H9 (cell line): ENCODE results near the gene MGAT5B. TPM values are rescaled to one million over a fixed set of nuclear protein-coding genes. Genes with fewer than 3 reads are reported as not detected.

ENCODE experiments used
- DNase-seq: peaks from one replicate; pipeline ENCODE4 v3.0.0-alpha.2; 2017
- H2AFZ ChIP-seq: one replicate; pipeline ENCODE4 v1.6.1; 2013; ENCODE audit warnings: mild to moderate bottlenecking, low read length, control low read depth, moderate library complexity
- H2AK5ac ChIP-seq: 2 replicates; pipeline ENCODE4 v1.6.1; 2013; ENCODE audit warnings: low read length, control low read depth, mixed read lengths; ENCODE audit not compliant: insufficient read length
- H2BK120ac ChIP-seq: one replicate; pipeline ENCODE4 v1.6.1; 2013; ENCODE audit warnings: low read depth, mild to moderate bottlenecking, low read length, control low read depth, inconsistent platforms; ENCODE audit not compliant: poor library complexity, severe bottlenecking
- H2BK12ac ChIP-seq: 2 replicates; pipeline ENCODE4 v1.6.1; 2013; ENCODE audit warnings: low read length, control low read depth, mixed read lengths, low read depth; ENCODE audit not compliant: insufficient read length
- H2BK15ac ChIP-seq: 2 replicates; pipeline ENCODE4 v1.6.1; 2013; ENCODE audit warnings: low read depth, low read length, control low read depth
- H2BK20ac ChIP-seq: one replicate; pipeline ENCODE4 v1.6.1; 2013; ENCODE audit warnings: low read depth, mild to moderate bottlenecking, low read length, control low read depth, inconsistent platforms; ENCODE audit not compliant: poor library complexity, severe bottlenecking
- H2BK5ac ChIP-seq: 2 replicates; pipeline ENCODE4 v1.6.1; 2013; ENCODE audit warnings: low read length, control low read depth, mixed read lengths; ENCODE audit not compliant: insufficient read length
- H3K14ac ChIP-seq: 2 replicates; pipeline ENCODE4 v1.6.1; 2013; ENCODE audit warnings: low read length, control low read depth; ENCODE audit not compliant: insufficient read depth
- H3K18ac ChIP-seq: 2 replicates; pipeline ENCODE4 v1.6.1; 2013; ENCODE audit warnings: low read depth, mild to moderate bottlenecking, mixed read lengths, low read length, control low read depth; ENCODE audit not compliant: insufficient read length
- H3K23ac ChIP-seq: 2 replicates; pipeline ENCODE4 v1.6.1; 2013; ENCODE audit warnings: low read length, control low read depth, mixed read lengths, low read depth; ENCODE audit not compliant: insufficient read length
- H3K23me2 ChIP-seq: 2 replicates; pipeline ENCODE4 v1.6.1; 2013; ENCODE audit warnings: low read depth, mild to moderate bottlenecking, mixed read lengths, low read length, control low read depth; ENCODE audit not compliant: insufficient read length, poor library complexity, severe bottlenecking
- H3K27ac ChIP-seq: 2 replicates; pipeline ENCODE4 v1.5.1; 2013; ENCODE audit warnings: low read length, control low read depth, mixed read lengths, low read depth; ENCODE audit not compliant: insufficient read length
- H3K27me3 ChIP-seq: 2 replicates; pipeline ENCODE4 v1.6.1; 2013; ENCODE audit warnings: low read length, control low read depth, inconsistent platforms; ENCODE audit not compliant: insufficient read depth
- H3K4ac ChIP-seq: 2 replicates; pipeline ENCODE4 v1.6.1; 2013; ENCODE audit warnings: low read depth, mild to moderate bottlenecking, control low read depth, inconsistent platforms, low read length, moderate library complexity
- H3K4me1 ChIP-seq: 2 replicates; pipeline ENCODE4 v1.6.1; 2013; ENCODE audit warnings: low read length, control low read depth, inconsistent platforms; ENCODE audit not compliant: insufficient read depth
- H3K4me2 ChIP-seq: 2 replicates; pipeline ENCODE4 v1.6.1; 2013; ENCODE audit warnings: low read length, control low read depth, mixed read lengths; ENCODE audit not compliant: insufficient read length, insufficient read depth
- H3K56ac ChIP-seq: 2 replicates; pipeline ENCODE4 v1.6.1; 2013; ENCODE audit warnings: low read depth, mild to moderate bottlenecking, mixed read lengths, low read length, control low read depth; ENCODE audit not compliant: insufficient read length
- H3K79me1 ChIP-seq: 2 replicates; pipeline ENCODE4 v1.6.1; 2013; ENCODE audit warnings: low read depth, mild to moderate bottlenecking, moderate library complexity, low read length, control low read depth, inconsistent platforms; ENCODE audit not compliant: insufficient read depth, poor library complexity, severe bottlenecking
- H3K79me2 ChIP-seq: 2 replicates; pipeline ENCODE4 v1.6.1; 2013; ENCODE audit warnings: low read length, control low read depth, inconsistent platforms; ENCODE audit not compliant: insufficient read depth
- H3K9ac ChIP-seq: 2 replicates; pipeline ENCODE4 v1.6.1; 2013; ENCODE audit warnings: low read length, control low read depth, mixed read lengths; ENCODE audit not compliant: insufficient read length; ENCODE audit errors: extremely low read depth
- H3K9me3 ChIP-seq: one replicate; pipeline ENCODE4 v1.6.1; 2013; ENCODE audit warnings: low read depth, low read length, inconsistent platforms; ENCODE audit not compliant: control insufficient read depth
- H3T11ph ChIP-seq: one replicate; pipeline ENCODE4 v1.6.1; 2013; ENCODE audit warnings: mild to moderate bottlenecking, low read length, control low read depth, inconsistent platforms
- H4K20me1 ChIP-seq: one replicate; pipeline ENCODE4 v1.6.1; 2013; ENCODE audit not compliant: control insufficient read depth, insufficient read length, insufficient read depth
- H4K5ac ChIP-seq: 2 replicates; pipeline ENCODE4 v1.6.1; 2013; ENCODE audit warnings: low read depth, mild to moderate bottlenecking, mixed read lengths, low read length, control low read depth; ENCODE audit not compliant: insufficient read length
- H4K8ac ChIP-seq: replicated peaks from 2 replicates; pipeline ENCODE4 v1.6.1; 2013; ENCODE audit warnings: low read length, control low read depth, mixed read lengths, low read depth; ENCODE audit not compliant: insufficient read length
- H4K91ac ChIP-seq: 2 replicates; pipeline ENCODE4 v1.6.1; 2013; ENCODE audit warnings: low read depth, mild to moderate bottlenecking, moderate library complexity, mixed read lengths, low read length, control low read depth; ENCODE audit not compliant: insufficient read length
- H3K27ac Mint-ChIP-seq, 3 experiments: 2 replicates in 2 of 3; 3 replicates in 1 of 3; pipeline ENCODE4 v1.8.0; 2020 to 2021; ENCODE audit warnings: mixed read lengths in 3 of 3, mild to moderate bottlenecking in 1 of 3, moderate library complexity in 1 of 3
- H3K27me3 Mint-ChIP-seq: 2 replicates; pipeline ENCODE4 v1.8.0; 2021; ENCODE audit warnings: low read depth, mild to moderate bottlenecking, moderate library complexity, mixed read lengths
- H3K36me3 Mint-ChIP-seq, 3 experiments: 2 replicates in 2 of 3; 3 replicates in 1 of 3; pipeline ENCODE4 v1.8.0; 2020 to 2021; ENCODE audit warnings: low read depth in 3 of 3, mixed read lengths in 3 of 3; ENCODE audit not compliant: insufficient read depth in 1 of 3
- H3K4me1 Mint-ChIP-seq, 2 experiments: 2 replicates each; pipeline ENCODE4 v1.8.0; 2020; ENCODE audit warnings: mixed read lengths in 2 of 2
- H3K4me3 Mint-ChIP-seq, 2 experiments: 2 replicates in 1 of 2; 3 replicates in 1 of 2; pipeline ENCODE4 v1.8.0; 2020 to 2021; ENCODE audit warnings: mild to moderate bottlenecking in 2 of 2, mixed read lengths in 2 of 2, moderate library complexity in 1 of 2
- H3K9me3 Mint-ChIP-seq, 2 experiments: 2 replicates in 1 of 2; 3 replicates in 1 of 2; pipeline ENCODE4 v1.8.0; 2020; ENCODE audit warnings: mild to moderate bottlenecking in 2 of 2, mixed read lengths in 2 of 2, moderate library complexity in 1 of 2
- WGBS: extraction: QIAGEN DNeasy Blood & Tissue Kit; methylation state at CpG from one replicate; pipeline ENCODE4 v1.1.7; 2013; ENCODE audit warnings: missing lambda C conversion rate, low lambda C conversion rate, mixed read lengths; ENCODE audit not compliant: insufficient read length; ENCODE audit errors: extremely low coverage; 5-methylcytosine and 5-hydroxymethylcytosine counted together
- total RNA-seq: library from RNA; stranded (reverse); gene quantifications from 2 replicates; pipeline ENCODE4 v1.2.1, GENCODE V29; 2021
- TF ChIP-seq, protein P1 (sequence below): fragments of 200-600 bp; sonication (generic); conservative IDR thresholded peaks from 3 replicates; pipeline ENCODE4 v1.8.0; 2021; ENCODE audit warnings: antibody characterized with exemption, mild to moderate bottlenecking

The MGAT5B gene
- total RNA-seq, 1 experiment from 2014 or later, result 4.9 TPM

DNA sequence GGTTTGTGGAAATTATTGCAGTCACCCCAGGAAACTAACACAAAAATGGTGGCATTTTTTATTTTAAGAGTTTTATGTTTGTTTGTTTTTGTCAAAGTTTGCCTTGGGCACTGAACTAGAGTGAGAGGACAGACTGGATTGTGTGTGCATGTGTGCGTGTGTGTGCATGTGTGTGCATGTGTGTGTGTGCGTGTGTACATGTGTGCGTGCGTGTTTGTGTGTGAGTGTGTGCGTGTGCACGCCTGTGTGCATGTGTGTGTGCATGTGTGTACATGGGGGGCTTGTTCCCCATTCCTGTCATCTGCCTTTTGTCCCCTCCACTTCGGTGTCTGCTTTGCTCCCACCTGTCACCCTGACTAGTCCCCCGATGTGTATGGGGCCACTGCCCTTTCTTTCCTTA, 32.5 kb downstream of the MGAT5B start:
- Histone ChIP-seq H2AK5ac (no peak overlapping the region), H3K23ac (peak overlapping the region; percentile 74), H4K20me1 (no peaks in the 10 kb centered on the region), H3K56ac (no peak overlapping the region), H3K23me2 (no peaks in the 10 kb centered on the region), H4K91ac (no peak overlapping the region), H3K27me3 (no peaks in the 10 kb centered on the region), H3K9me3 (no peaks in the 10 kb centered on the region), H2BK12ac (no peak overlapping the region), H3K79me2 (no peaks in the 10 kb centered on the region), H2BK120ac (no peak overlapping the region), H3K18ac (no peak overlapping the region), H2BK5ac (no peak overlapping the region), H2AFZ (no peak overlapping the region), H4K8ac (no peak overlapping the region), H2BK15ac (no peak overlapping the region), H3K14ac (no peak overlapping the region; the same call in 1 of the 2 replicates), H3K4ac (no peak overlapping the region), H2BK20ac (no peak overlapping the region), H3T11ph (no peak overlapping the region), H3K4me1 (no peaks in the 10 kb centered on the region), H3K79me1 (no peaks in the 10 kb centered on the region), H3K9ac (no peak overlapping the region), H3K27ac (no peak overlapping the region), H3K4me2 (no peak overlapping the region), H4K5ac (no peak overlapping the region)
- Mint-ChIP-seq H3K4me3 (no peak overlapping the region), H3K36me3 (0 out of 7 replicates have a peak, but pooled peaks cover 0 to 4% (median 0%) of the 10 kb centered on the region in 3 experiments), H3K27me3 (no peaks in the 10 kb centered on the region), H3K4me1 (peaks cover 0 to 2% of the 10 kb centered on the region in 2 experiments; a peak in 2 of 4 replicates), H3K9me3 (no peaks in the 10 kb centered on the region), H3K27ac (no peak overlapping the region; a peak in 2 of 7 replicates)
- TF ChIP-seq, protein P1, sequence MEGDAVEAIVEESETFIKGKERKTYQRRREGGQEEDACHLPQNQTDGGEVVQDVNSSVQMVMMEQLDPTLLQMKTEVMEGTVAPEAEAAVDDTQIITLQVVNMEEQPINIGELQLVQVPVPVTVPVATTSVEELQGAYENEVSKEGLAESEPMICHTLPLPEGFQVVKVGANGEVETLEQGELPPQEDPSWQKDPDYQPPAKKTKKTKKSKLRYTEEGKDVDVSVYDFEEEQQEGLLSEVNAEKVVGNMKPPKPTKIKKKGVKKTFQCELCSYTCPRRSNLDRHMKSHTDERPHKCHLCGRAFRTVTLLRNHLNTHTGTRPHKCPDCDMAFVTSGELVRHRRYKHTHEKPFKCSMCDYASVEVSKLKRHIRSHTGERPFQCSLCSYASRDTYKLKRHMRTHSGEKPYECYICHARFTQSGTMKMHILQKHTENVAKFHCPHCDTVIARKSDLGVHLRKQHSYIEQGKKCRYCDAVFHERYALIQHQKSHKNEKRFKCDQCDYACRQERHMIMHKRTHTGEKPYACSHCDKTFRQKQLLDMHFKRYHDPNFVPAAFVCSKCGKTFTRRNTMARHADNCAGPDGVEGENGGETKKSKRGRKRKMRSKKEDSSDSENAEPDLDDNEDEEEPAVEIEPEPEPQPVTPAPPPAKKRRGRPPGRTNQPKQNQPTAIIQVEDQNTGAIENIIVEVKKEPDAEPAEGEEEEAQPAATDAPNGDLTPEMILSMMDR, result no peak
- WGBS, result no CpG with 5 or more reads among the region's 8 CpGs
- no peak for DNase-seq
